NCI-H82 (cell line): ENCODE results near the gene FAM78B.

Experiments
- DNase-seq: peaks from one replicate; lab custom pipeline; 2025; lab: John Stamatoyannopoulos, UW

Gene FAM78B

DNA sequence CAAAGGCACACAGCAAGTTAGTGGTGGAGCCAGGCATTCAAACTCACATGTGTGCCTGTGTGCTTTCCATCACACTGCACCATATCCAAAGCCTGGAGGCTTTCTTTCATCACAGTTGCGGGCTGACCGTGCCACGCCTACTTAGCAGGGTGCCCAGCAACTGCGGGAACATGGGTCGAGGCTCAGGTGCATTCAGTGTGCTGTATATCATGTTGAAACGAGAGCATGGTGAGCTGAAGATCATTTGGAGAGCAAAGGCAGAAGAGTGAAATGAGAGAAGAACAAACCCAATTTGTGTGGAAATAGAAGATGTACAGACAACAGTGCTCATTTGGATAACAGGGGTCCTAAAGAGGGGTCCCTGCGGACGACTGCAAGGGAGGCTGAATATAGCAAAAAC is 46.5 kb downstream of the FAM78B start:
- DNase-seq, result no peak

GRCh38 chr1:166119471-166119965 is 47.3 kb downstream of the FAM78B start:
- no peak for DNase-seq

DNA sequence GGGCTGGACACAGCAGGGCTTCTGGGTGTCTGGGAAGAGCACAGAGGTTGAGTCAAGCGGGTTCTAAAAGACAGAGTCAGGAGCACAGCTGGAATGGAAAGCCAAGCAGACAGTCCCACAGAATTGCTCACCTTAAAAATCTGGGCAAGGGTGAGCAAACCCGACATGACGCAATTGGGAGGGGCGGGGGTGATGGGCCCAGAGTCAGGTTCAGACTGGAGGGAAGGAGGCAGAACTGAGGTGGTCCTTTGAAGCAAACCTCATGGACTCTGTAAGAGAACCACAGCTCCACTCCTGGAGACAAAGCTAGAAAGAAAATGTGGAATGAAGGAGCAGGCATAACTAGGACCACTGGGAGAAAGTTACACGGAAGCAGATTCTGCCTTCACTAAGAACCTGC is 49.0 kb downstream of the FAM78B start:
- DNase-seq, result no peak

GRCh38 chr1:166116026-166116425 is 50.8 kb downstream of the FAM78B start:
- DNase-seq, result no peak

DNA sequence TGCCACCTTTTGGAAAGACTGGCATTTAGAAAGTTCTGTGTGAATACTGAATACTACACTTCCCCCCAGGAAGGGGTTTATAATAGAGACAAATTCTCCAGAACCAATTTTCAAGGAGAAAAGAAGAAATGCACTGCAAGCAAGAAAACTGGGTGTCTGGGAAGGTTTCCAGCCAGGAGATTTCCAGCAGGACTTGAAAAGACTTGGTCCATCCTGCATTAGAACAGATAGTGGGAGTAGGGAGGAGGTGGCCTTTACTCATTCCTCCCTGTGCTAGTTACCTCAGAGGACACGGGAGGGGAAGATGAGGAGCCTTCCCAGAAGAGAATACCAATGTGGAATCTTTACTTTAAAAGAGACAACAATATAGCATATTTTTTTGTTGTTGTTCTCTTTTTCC is 52.4 kb downstream of the FAM78B start:
- DNase-seq, result no peak

DNA sequence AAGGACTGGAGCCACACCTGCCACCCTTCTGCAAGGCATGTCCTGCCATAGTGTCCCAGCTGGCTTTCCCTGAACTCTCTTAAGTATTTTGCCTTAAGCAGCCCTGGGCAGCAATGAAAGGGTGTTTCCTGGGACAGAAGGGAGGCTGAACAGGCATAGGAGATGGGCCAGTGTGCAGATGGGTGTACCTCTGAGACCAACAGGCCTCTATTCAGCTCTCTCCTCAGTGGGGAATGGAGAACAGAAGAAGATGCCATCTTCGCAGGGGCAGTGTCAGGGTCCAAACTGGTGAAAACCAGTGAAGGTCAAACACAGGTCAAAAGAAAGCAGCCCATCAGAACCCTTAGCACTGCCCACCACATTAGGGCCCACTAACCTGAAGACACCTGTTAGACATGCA is 53.2 kb downstream of the FAM78B start:
- no peak for DNase-seq

GRCh38 chr1:166113031-166113430 is 53.8 kb downstream of the FAM78B start:
- no peak for DNase-seq

DNA sequence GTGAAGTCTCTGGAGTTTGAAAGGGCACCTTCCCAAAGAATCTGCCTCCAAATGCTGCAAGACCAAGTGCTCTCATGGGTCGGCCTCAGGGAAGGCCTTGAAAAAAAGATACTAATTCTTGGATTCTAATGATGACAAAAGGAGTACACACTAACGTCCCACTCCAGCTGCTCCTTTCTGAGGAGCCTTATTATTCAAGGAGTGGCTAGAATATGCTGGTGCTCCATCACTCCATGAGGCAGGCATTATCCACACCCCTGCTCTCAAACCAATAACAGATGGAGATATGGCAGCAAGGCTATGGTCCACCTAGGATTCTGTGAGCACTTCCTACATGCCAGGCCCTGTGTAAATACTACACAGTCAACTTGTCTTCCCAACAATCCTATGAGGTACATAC is 54.4 kb downstream of the FAM78B start:
- DNase-seq, result no peak

- DNase-seq, result no peak
Observed at GRCh38 chr1:166111430-166111829, 55.4 kb downstream of the FAM78B start.

GRCh38 chr1:166090244-166090643 is 76.6 kb downstream of the FAM78B start:
- DNase-seq, result no peak

- DNase-seq, result no peak
Observed at GRCh38 chr1:166089804-166090203, 77.0 kb downstream of the FAM78B start.

DNA sequence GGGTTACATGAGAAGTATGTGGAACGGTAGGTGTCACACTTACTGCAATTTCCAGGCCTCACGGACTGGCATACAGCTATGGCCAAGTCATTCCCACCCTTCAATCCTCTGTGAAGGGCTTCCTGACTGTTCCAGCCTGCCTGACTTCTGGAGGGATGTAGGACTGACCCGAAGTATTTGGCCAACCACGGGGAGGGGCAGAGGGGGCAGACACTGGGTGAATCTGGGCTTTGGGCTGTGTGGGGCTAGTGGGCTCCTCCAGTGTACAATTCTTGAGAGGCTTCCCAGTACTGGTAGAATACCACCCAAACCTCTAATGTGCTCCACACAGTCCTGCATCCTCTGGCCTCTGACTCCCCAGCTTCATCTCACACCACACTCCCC is 78.2 kb downstream of the FAM78B start:
- no peak for DNase-seq

- DNase-seq, result no peak
Observed at GRCh38 chr1:166087734-166088571, 78.8 kb downstream of the FAM78B start.

DNA sequence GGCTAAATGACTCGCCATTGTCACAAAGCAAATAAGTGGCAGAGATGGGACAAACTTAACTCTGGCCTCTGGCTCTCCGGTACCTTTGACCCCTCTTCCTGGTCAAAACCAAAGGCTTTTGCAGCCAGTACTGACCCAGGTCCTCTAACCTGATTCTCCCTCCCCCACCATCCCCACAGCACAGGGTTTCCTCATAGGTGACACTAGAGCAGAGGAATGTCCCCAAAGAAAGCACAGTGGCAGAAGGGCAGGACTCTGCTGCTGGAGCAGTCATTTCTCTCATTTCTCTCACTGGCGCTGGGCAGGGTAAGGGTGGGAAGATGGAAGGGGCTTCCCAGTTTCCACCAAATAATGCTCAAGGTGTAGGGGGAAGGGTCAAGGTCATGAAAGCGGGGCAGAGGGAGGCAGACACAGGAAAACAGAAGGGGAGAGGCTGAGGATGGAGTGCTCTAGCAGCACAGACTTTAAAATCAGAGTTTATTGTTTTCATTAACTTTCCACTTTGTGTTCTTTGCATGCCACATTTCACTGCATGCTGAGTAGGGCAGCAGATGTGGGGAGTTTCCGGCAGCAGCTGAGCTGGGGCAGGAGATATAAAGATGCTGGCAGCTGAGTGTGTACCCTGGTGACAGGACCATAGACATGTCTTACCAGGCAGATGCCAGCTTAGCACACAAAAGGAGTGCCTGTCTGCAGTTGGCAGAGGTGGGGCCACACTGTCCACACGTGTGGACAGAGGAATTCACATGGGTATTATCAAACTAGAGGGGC is 80.5 kb downstream of the FAM78B start:
- DNase-seq, result no peak

DNA sequence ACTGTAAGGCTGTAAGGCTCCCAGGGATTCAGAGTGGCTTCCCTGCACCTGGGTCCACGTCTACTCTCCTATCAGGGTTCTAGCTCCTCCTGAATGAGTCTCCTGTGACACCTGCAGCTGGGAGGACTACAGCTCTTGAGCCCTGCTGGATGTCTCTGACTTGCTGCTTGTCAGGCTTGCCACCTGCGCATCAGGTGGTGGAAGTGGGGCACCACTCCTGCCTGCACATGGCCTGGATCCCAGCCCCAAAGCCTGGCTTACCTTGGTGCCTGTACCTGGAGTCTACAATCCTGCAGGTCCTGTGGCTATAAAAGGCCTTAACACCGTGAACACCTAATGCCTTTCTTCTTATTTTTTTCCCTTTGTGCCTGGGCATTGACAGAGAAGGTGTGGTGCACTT is 82.2 kb downstream of the FAM78B start:
- DNase-seq, result no peak

GRCh38 chr1:166083887-166084286 is 82.9 kb downstream of the FAM78B start:
- no peak for DNase-seq

DNA sequence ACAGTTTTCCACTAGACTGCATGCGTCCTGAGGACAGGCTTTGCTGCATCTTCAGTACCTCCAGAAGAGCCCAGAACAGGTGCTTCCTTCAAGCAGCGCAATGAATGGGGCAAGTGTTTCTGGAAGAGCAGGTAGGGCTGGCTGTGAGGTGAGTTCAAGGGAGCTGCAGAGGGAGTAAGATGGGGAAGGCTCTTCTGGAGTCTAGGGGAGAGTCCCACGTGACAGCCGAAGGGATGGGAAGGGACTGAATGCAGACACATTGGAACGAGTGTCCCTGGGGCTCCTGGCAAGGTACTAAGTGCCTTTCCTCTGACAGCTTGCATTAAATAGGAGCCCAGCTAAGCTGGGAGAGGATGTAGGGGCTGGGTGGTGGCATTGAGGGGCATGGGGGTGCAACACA is 84.2 kb downstream of the FAM78B start:
- no peak for DNase-seq

DNA sequence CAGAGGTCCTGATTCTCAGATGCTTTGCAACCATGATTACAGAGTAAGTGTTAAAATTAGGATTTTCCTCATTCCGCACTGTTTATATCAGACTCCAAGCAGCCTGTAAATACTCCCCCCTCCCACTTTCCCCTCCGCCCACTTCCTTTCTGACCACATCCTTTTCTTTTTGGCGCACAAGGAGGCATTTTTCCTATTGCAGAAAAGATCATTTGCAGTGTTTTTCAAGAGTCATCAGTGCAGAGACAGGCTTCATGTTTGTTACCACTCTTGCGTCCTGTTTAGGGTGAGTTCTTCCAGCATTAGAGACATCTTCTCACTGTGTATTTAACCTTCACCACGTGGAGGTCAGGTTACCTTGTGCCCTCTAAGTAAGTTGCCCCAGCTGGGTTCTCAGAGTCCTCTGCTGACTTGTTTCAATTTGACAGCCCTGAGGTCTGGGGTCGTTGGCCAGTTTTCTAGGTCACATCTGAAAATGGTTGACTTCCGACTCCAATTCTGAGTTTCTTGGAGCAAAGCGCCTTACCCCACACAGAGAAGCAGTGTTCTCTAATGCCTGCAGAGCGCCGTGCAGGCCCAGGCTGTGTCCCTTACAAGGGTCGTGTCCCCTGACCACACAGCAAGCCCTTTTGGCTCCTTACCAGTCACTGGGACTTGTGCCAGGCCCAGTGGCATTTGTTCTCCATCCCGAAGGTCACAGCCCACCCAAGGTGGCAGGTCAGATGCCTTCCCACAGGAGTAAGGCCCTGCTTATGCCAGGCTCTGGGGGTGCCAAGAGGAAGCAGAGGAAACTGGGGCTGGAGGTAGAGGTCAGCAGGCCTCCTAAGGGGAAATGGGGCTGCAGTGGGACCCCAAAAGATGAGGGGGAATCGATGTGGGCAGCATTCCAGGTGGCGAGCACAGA is 85.6 kb downstream of the FAM78B start:
- no peak for DNase-seq

DNA sequence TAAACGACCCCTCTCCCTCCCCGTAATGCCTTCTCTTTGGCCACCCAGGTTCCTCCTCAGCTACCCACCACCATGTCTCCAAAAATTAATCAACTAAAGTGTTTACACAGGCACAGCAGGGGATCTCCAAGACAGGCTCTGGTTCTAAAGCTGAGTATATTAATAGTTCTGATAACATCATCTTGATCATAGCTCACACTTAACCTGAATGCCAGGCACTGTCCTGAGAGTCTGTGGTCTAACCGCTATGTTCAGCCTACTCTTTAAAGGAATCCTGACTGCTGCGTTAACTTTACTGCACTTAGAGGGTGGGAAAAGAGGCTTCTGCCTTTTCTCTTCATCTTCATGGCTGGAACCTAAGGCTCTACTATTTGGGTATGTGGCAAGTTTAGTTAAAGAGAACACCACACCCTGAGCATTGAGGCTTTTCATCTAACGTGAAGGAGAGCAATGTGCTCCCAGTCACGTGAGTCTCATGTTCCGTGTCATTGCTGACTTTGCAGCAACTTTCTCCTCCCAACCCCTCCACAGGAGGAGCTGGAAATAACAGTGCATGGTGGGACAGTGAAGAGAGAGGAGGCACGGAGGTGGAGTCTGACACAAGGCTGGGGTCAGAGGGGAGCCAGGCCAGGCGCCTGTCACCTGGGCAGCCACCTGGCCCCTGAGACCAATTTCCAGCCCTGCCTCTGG is 86.4 kb downstream of the FAM78B start:
- no peak for DNase-seq

DNA sequence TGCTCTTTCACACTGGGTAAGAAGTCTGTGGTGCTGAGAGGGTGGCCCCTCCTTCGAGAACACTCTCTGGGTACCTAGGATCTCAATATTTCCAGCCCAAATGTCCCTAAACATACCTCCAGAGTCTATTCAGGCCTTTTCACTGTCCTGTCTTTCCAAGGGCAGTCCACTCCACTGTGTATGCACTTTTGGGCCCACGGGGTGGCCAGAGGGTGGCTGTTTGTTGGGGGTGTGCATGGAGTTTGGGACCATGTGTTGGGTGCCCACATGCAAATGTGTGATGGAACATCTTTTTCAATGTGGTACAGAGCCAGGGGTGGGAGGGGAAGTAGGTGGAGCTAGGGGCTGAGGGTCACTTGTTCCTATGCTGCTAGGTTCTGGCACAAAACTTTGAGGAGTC is 87.5 kb downstream of the FAM78B start:
- DNase-seq, result no peak

DNA sequence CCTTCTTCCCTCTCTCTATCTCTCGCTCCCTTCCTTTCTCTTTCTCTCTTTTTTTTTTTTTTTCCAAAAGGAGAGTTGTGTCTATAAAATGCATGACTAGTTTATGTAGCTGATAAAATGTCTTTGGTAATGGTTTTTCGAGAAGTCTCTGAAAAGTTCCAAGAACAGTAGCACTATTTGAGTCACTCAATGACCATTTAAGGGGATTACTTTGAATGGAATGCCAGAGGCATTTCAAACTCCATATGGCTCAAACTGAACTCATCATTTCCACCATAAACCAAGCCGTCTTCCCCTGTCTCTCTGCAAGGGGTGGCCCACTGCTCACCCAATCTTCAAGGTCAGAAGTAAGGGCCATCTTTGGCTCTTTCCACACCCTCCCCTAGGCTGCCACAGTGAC is 93.3 kb downstream of the FAM78B start:
- no peak for DNase-seq

- DNase-seq, result no peak
Observed at GRCh38 chr1:166069390-166069789, 97.4 kb downstream of the FAM78B start.
